Testis (tissue), 3 donors: ENCODE data around the gene RBM33. TPM values are rescaled to one million over a fixed set of nuclear protein-coding genes. Genes with fewer than 3 reads are reported as not detected.

Experiments used
- DNase-seq: peaks from one replicate; pipeline ENCODE4 v3.0.0-alpha.2; 2019
- H3K27ac ChIP-seq, 2 donors: fragments of 200-600 bp; sonication (generic); one replicate each; pipeline ENCODE4 v1.5.1; 2019
- H3K27me3 ChIP-seq: fragments of 200-600 bp; sonication (generic); one replicate; pipeline ENCODE4 v1.5.1; 2019
- H3K36me3 ChIP-seq: fragments of 200-600 bp; sonication (generic); one replicate; pipeline ENCODE4 v1.5.1; 2017; ENCODE audit warnings: low read depth; ENCODE audit errors: missing control alignments
- H3K4me1 ChIP-seq: fragments of 200-600 bp; sonication (generic); one replicate; pipeline ENCODE4 v1.5.1; 2019
- H3K4me3 ChIP-seq, 2 donors: fragments of 200-600 bp; sonication (generic); one replicate each; pipeline ENCODE4 v1.5.1; 2017 to 2019
- H3K9me3 ChIP-seq: fragments of 200-600 bp; sonication (generic); one replicate; pipeline ENCODE4 v1.5.1; 2017
- POLR2A ChIP-seq: fragments of 450-650 bp; IDR thresholded peaks from one replicate; pipeline ENCODE4 v1.6.1; 2017; ENCODE audit warnings: antibody characterized with exemption, mild to moderate bottlenecking, moderate library complexity
- WGBS, 2 donors: methylation state at CpG; one replicate each; pipeline ENCODE4 v1.1.5; 2018; 5-methylcytosine and 5-hydroxymethylcytosine counted together
- intact Hi-C: fragments of 100-400 bp; cut with DNase I; formaldehyde crosslinking; loops from one replicate; pipeline ENCODE4 v1.15.1; 2023; ENCODE audit warnings: low total_unique reads
- polyA plus RNA-seq: library from polyadenylated mRNA; stranded (reverse); fragments of 350-450 nt; fragmentation: Illumina TruSeq; extraction: RNeasy Lipid Tissue Mini Kit (QIAGEN cat#74804); gene quantifications from one replicate; pipeline ENCODE4 v1.2.3, GENCODE V29; 2014; ENCODE audit warnings: low read depth, low replicate concordance; ENCODE audit not compliant: insufficient read depth
- total RNA-seq, 2 donors: library from RNA; depleted of rRNA; stranded (reverse); fragments of >200 nt; gene quantifications; one replicate each; pipeline ENCODE4 v1.2.3, GENCODE V29; 2016
- TF ChIP-seq, protein P1 (sequence below), 3 experiments: fragments of 450-650 bp in 2 of 3; fragments of 200-600 bp in 1 of 3; sonication (generic) in 1 of 3; IDR thresholded peaks; one replicate each; pipeline ENCODE4 v1.5.1; 2016 to 2019; ENCODE audit warnings: antibody characterized with exemption in 3 of 3, mild to moderate bottlenecking in 2 of 3, moderate library complexity in 1 of 3

Gene RBM33
- total and polyA plus RNA-seq, 3 donors from 2014 or later, result 27.3 to 104 (median 93.4) TPM

DNA sequence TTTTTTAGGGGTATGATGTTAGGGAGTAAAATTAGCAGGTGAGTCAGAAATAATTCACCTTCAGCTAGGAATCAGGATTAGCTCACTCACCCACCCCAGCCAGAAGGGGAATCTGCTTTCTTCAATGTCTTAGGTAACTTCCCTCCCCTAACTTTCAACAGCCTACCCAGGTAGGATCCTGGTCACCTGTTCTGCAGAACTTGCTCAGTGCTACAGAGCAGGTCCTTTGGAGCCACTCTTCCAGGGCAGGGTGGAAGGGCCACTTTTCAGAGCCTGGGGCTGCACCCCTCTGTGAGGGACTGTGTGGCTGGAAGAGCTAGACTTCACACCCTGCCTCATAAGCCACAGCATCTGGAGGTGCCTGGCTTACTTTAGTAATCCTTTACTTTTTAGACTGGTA is 109.7 kb downstream of the RBM33 start:
- no peak for DNase-seq
- no peak overlapping the region for H3K4me3 ChIP-seq
- no peaks in the 10 kb centered on the region for H3K9me3 ChIP-seq
- H3K27ac ChIP-seq, result no peak overlapping the region
- H3K27me3 ChIP-seq, result no peaks in the 10 kb centered on the region
- intact Hi-C loops, result no loop called here
- H3K4me1 ChIP-seq, result no peaks in the 10 kb centered on the region
- TF ChIP-seq, protein P1, sequence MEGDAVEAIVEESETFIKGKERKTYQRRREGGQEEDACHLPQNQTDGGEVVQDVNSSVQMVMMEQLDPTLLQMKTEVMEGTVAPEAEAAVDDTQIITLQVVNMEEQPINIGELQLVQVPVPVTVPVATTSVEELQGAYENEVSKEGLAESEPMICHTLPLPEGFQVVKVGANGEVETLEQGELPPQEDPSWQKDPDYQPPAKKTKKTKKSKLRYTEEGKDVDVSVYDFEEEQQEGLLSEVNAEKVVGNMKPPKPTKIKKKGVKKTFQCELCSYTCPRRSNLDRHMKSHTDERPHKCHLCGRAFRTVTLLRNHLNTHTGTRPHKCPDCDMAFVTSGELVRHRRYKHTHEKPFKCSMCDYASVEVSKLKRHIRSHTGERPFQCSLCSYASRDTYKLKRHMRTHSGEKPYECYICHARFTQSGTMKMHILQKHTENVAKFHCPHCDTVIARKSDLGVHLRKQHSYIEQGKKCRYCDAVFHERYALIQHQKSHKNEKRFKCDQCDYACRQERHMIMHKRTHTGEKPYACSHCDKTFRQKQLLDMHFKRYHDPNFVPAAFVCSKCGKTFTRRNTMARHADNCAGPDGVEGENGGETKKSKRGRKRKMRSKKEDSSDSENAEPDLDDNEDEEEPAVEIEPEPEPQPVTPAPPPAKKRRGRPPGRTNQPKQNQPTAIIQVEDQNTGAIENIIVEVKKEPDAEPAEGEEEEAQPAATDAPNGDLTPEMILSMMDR (IDR thresholded peaks at IDR 0.05), result no peak
- no peak for TF ChIP-seq POLR2A
- no peaks in the 10 kb centered on the region for H3K36me3 ChIP-seq

DNA sequence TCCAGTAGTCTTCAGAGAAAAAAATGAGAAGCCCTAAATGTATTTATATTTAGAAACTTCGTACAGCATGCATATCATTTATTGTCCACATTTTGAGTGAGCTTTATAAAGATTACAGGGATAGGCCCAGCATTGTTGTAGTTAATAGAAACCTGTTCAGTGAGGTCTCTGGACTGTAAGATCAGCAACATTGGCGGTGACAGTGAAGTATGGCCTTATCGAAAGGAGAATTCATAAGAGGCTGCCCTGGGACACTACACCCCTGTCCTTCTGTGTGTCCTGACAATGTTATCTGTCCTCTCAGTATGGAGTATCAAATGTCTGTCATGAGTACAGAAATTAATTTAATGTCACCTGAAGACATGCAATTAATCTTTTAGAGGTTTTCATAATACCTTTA is 110.6 kb downstream of the RBM33 start:
- whole genome bisulfite sequencing, 2 donors, result 67 to 72% methylated on average over 3 of the region's 3 CpGs
- Histone ChIP-seq H3K9me3 (no peaks in the 10 kb centered on the region), H3K4me3 (no peak overlapping the region), H3K27me3 (no peaks in the 10 kb centered on the region), H3K4me1 (no peaks in the 10 kb centered on the region), H3K27ac (no peak overlapping the region), H3K36me3 (no peaks in the 10 kb centered on the region)
- DNase-seq, result no peak
- TF ChIP-seq, protein P1 (IDR thresholded peaks at IDR 0.05), result no peak
- TF ChIP-seq POLR2A, result no peak
- intact Hi-C loops, result no loop called here

DNA sequence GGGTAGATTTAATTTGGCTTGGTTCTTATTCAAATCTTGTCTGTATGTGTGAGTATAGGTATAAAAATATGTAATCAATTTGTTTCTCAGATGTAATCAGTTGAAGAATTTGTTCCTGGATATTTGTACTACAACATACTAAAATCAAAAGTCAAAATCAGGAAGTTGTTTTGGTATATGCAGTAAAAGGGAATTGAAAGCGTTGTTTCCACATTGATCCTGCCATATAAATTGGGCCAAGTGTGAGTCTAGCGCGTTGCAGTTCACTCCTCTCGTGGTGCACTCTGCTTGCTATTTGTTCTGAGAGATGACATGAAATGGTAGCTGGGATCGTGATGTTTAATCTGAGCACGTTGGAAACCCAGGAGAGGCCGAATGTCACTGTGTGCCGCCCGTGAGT is 111.9 kb downstream of the RBM33 start:
- Histone ChIP-seq H3K4me3 (no peak overlapping the region), H3K36me3 (no peaks in the 10 kb centered on the region), H3K27me3 (no peaks in the 10 kb centered on the region), H3K9me3 (no peaks in the 10 kb centered on the region), H3K4me1 (no peaks in the 10 kb centered on the region), H3K27ac (no peak overlapping the region)
- intact Hi-C loops, result no loop called here
- no peak for DNase-seq
- TF ChIP-seq, protein P1 (IDR thresholded peaks at IDR 0.05), result no peak
- no peak for TF ChIP-seq POLR2A
- WGBS, 2 donors, result 90 to 94% methylated on average over 9 of the region's 9 CpGs

DNA sequence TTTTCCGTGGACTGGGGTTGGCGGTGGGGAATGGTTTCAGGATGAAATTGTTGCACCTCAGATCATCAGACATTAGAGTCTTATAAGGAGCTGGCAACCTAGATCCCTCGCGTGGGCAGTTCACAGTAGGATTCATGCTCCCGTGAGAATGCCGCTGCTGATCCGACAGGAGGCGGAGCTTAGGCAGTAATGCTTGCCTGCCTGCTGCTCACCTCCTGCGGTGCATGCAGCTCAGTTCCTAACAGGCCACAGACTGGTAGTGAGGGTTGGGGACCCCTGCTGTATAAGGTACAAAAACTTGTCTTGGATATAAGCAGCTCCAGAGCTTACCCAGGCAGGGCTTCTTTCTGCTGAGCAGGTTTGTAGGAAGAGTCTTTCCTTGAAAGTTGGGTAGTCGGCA is 113.9 kb downstream of the RBM33 start:
- DNase-seq, result no peak
- intact Hi-C loops, result no loop called here
- no peak overlapping the region for H3K4me3 ChIP-seq
- H3K4me1 ChIP-seq, result no peaks in the 10 kb centered on the region
- H3K27me3 ChIP-seq, result no peaks in the 10 kb centered on the region
- no peaks in the 10 kb centered on the region for H3K9me3 ChIP-seq
- WGBS, 2 donors, result 91 to 92% methylated on average over 7 to 10 of the region's 10 CpGs
- no peak for TF ChIP-seq POLR2A
- TF ChIP-seq, protein P1 (IDR thresholded peaks at IDR 0.05), result no peak
- H3K27ac ChIP-seq, result no peak overlapping the region
- no peaks in the 10 kb centered on the region for H3K36me3 ChIP-seq

GRCh38 chr7:155759740-155760430 is 115.4 kb downstream of the RBM33 start:
- TF ChIP-seq, protein P1 (IDR thresholded peaks at IDR 0.05), result no peak
- no peak for TF ChIP-seq POLR2A
- no peaks in the 10 kb centered on the region for H3K9me3 ChIP-seq
- intact Hi-C loops, result no loop called here
- DNase-seq, result no peak
- 93 to 94% methylated on average over 9 of the region's 9 CpGs for WGBS, 2 donors
- no peaks in the 10 kb centered on the region for H3K36me3 ChIP-seq
- H3K4me1 ChIP-seq, result no peaks in the 10 kb centered on the region
- H3K27me3 ChIP-seq, result no peaks in the 10 kb centered on the region
- H3K4me3 ChIP-seq, result no peak overlapping the region
- no peak overlapping the region for H3K27ac ChIP-seq
